NCI-H82 treated with DMSO at 0.1 percent for 48 hours (cell line): ENCODE data around the gene RPGRIP1.
"Not testable (repeated sequence)": the region's sequence is repeated elsewhere in the genome, so short reads cannot be mapped to it uniquely, and the experiment has no call there.

Source experiments
- DNase-seq: peaks from one replicate; lab custom pipeline; 2025; ENCODE audit not compliant: unreplicated experiment; lab: John Stamatoyannopoulos, UW

Gene RPGRIP1

GRCh38 chr14:21279783-21280182 lies at the start of gene RPGRIP1:
TSS of gene RPGRIP1 (plus strand) at chr14:21280083. CDS start at chr14:21287977, 7,894 bp downstream.
- peak; percentile 74 for DNase-seq

DNA sequence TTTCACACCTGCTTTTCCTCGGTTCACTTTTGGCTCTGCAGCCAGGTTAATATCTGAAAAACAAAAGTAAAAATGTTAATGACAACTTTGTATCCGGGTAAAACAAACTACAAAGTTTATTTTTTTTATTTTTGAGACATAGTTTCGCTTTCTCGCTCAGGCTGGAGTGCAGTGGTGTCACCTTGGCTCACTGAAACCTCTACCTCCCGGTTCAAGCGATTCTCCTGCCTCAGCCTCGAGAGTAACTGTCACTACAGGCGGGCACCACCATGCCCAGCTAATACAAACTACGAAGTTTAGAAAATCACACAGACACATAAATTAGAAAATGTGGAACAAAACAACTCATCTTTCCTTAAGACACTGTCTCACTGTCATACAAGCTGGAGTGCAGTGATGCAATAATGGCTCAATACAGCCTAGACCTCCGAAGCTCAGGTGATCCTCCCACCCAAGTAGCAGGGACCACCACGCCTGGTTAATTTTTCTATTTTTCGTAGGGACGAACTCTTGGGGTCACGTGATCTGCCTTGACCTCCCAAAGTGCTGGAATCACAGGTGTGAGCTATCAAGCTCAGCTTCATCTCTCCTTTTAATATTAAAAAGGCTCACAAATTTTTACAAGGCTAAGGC lies 48.7 kb upstream of the RPGRIP1 start:
- DNase-seq = no peak

GRCh38 chr14:21233457-21234076 lies 46.3 kb upstream of the RPGRIP1 start:
- DNase-seq = no peak

- no peak for DNase-seq
Measured at GRCh38 chr14:21234112-21234511, 45.8 kb upstream of the RPGRIP1 start.

DNA sequence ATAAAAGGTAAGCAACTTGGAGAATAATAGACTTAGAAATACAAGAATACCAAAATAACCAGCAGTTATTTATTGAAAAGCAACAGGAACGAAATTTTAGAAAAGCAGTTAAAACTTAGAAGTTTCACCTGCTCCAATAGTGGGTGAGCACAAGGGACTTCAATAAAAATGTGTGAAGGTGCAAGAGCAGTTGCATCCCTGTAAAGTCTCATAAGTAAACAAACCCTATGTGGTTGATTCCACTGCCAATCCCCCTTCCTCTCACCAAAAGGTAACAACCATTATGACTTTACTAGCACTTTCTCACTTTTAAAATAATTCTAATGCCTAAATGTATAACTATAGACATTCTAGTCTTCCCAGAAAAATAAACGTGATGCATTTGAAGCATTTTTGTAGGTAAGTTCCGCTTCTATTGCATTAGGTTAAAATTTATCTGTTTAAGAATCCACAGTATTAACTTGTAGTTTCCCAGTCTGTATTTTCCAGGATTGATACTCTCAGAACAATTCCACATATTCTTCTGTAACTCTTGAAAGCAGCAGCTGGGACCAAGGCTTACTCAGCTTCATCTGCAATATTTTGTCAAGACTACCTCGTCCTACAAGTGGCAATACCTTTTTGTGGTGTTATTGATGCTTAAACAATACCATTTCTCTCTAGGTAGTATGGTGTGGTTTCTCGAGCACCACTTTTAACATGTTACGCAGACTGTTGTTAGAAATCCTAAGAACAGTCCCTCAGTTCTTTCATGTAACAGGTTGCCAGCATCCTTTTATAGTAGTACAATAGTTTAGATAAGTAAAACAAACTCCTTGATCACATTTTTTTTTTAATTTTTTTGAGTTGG lies 42.7 kb upstream of the RPGRIP1 start:
- no peak for DNase-seq

- DNase-seq = no peak
Measured at GRCh38 chr14:21238823-21239518, 40.9 kb upstream of the RPGRIP1 start.

- no peak for DNase-seq
Measured at GRCh38 chr14:21240417-21240816, 39.5 kb upstream of the RPGRIP1 start.

DNA sequence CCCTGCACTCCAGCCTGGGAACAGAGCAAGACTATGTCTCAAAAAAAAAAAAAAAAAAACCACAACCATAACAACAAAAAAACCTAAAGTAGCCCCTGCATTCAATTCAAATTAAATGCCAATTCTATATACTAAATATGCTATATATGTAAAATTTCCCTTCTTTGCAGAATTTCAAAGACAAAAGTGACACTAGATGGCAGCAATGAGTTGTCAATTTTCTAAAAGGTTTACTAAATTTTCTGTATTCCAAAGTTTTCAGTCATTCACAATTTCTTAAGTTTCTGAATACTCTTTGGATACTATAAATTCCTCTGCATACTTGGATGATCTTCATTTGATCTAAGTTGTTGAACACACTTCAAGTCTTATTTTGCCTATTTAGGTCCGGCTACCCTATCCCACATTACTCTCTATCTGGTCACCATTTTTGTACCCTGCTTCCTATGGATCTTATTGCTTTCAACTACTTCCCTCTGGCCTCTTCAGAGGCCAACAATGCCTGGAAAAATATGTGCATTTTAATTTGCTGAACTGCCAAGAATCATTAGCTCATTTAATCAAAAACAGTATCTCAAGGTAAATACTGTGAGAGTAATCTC lies 38.6 kb upstream of the RPGRIP1 start:
- no peak for DNase-seq

DNA sequence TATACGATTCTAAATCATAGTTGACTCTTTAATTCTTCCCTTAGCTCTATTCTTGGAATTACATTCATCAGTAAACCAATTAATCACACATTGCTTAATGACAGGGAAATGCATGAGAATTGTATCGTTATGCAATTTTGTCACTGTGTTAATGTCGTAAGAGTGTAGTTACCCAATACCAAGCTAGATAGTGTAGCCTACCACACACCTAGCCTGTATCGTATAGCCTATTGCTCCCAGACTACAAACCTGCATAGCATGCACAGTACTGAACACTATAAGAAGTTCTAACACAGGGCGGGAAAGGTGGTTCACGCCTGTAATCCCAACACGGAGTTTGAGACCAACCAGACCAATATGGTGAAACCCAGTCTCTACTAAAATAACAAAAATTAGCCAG lies 35.3 kb upstream of the RPGRIP1 start:
- DNase-seq = no peak

DNA sequence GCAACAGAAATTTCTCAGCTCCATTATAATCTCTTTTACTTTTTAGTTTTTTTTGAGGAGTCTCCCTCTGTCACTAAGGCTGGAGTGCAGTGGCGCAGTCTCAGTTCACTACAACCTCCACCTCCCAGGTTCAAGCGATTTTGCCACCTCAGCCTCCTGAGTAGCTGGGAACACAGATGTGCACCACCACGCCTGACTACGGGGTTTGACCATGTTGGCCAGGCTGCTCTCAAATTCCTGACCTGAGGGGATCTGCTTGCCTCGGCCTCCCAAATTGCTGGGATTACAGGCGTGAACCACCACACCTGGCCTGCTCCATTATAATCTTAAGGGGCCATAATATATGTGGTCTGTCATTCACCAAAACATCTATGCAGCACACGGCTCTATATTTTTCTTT lies 34.1 kb upstream of the RPGRIP1 start:
- DNase-seq = no peak

GRCh38 chr14:21248338-21248737 lies 31.5 kb upstream of the RPGRIP1 start:
- DNase-seq = no peak

DNA sequence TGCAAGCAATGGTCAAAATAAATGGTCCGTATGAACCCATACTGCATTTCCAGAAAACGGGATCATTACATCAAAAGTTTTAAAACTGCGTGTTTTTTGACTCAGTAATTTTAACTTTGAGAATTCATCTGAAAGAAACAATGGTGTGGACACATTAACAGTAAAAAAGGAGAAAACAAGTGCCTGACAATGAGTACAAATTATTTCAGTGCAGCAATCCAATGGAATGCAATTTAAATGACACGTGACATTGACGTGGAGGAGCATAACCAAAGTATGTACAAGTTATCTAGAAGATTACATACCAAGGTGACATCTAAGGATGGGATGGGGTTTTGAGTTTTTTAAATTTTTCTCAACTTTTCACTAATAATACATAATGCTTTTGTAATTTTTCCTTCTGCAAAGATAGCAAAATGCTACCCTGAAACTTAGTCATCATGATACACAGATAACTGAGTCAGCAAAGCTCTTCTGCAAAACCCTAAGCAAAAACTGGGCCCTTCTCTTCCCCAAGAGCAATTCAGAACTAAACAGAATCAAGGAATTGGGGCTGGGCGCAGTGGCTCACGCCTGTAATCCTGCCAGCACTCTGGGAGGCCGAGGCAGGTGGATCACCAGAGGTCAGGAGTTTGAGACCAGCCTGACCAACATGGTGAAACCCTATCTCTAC lies 31.0 kb upstream of the RPGRIP1 start:
- DNase-seq = no peak

- no peak for DNase-seq
Measured at GRCh38 chr14:21251215-21251614, 28.7 kb upstream of the RPGRIP1 start.

DNA sequence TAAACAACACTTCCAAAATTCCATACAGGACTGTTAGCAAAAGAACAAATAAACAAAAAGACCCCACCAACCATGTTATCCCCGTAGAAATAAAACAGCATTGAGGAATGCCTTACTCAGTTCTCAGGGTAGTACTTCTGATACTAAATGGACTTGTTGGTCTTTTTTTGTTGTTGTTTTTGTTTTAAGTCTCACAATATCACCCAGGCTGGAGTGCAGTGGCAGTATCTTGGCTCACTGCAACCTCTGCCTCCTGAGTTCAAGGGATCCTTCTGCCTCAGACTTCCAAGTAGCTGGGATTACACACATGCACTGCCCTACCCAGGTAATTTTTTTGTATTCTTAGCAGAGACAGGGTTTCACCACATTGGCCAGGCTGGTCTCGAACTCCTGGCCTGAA lies 27.7 kb upstream of the RPGRIP1 start:
- DNase-seq = no peak

GRCh38 chr14:21255385-21256101 lies 24.3 kb upstream of the RPGRIP1 start:
- DNase-seq = no peak

DNA sequence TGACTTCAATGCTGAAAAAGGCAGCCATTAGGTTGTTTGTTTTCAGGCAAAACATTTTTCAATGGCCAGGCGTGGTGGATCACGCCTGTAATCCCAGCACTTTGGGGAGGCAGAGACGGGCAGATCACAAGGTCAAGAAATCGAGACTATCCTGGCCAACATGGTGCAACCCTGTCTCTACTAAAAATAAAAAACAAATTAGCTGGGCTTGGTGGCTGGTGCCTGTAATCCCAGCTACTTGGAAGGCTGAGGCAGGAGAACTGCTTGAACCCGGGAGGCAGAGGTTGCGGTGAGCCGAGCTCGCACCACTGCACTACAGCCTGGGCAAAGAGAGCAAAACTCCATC lies 23.8 kb upstream of the RPGRIP1 start:
- not testable (repeated sequence) for DNase-seq

DNA sequence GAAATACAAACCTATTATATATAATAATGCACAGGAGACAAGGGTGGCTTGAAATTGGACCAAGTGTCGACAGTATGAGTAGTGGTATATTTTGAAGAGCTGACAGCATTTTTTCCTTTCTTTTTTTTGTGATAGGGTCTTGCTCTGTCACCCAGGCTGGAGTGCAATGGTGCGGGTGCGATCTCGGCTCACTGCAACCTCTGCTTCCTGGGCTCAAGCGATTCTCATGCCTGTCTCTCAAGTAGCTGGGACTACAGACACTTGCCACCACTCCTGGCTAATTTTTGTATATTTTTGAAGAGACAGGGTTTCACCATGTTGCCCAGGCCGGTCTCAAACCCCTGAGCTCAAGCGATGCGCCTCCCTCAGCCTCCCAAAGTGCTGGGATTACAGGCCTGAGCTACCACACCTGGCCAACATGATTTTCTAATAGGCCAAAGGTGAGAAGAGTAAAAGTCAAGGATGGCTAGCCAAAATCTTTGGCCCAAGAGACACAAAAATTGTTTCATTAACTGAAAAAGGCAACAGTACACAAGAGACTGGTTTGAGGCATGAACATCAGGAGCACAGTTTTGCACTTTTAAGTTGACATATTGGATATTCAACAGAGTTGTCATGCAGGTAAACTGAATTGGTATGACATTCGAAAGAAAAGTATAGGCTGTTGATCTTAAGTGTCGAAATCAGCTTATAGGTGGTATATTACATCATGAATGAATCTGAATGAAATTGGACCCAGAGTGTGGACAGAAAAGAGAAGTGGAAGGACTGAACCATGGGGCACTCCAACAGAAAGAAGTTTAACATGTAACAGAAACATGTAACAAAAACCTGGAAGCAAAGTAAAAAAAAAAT lies 23.1 kb upstream of the RPGRIP1 start:
- DNase-seq = no peak

DNA sequence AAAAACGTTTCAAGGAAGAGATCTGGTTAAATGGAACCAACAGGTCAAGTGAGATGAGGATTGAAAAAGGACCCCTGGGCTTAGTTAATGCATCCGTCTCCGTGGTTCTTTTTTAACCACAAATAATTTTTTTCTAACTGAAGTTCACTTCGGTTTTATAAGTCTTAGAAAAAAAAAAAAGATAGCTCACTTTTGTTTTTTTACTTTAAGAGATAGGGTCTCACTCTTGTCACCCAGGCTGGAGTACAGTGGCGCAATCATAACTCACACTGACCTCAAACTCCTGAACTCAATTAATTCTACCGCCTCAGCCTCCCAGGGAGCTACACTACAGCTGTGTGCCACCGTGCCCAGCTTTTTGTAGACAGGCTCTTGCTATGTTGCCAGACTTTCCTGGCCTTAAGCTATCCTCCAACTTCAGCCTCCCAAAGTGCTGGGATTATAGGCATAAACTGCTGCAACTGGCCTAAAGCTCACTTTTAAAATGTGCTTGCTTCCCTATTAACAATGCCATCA lies 22.4 kb upstream of the RPGRIP1 start:
- no peak for DNase-seq
